Urinary bladder (tissue), 4 donors: Measurements from ENCODE around the gene ATXN2. TPM values are rescaled to one million over a fixed set of nuclear protein-coding genes. Genes with fewer than 3 reads are reported as not detected.
A peak's percentile ranks its signal among the peaks of the same experiment; 100 is the strongest.
"Not testable (repeated sequence)": the region's sequence is repeated elsewhere in the genome, so short reads cannot be mapped to it uniquely, and the experiment has no call there.

Experiments used
- DNase-seq: peaks from one replicate; pipeline ENCODE4 v3.0.0-alpha.2; 2015; ENCODE audit errors: extremely low spot score
- H3K27ac ChIP-seq: one replicate; pipeline ENCODE4 v1.5.1; 2013; ENCODE audit warnings: low read depth, mild to moderate bottlenecking, moderate library complexity
- H3K36me3 ChIP-seq: one replicate; pipeline ENCODE4 v1.6.1; 2013; ENCODE audit warnings: mild to moderate bottlenecking, moderate library complexity; ENCODE audit not compliant: insufficient read depth
- H3K4me1 ChIP-seq: one replicate; pipeline ENCODE4 v1.6.1; 2013; ENCODE audit warnings: mild to moderate bottlenecking, moderate library complexity; ENCODE audit not compliant: insufficient read depth
- H3K4me3 ChIP-seq: one replicate; pipeline ENCODE4 v1.5.1; 2013; ENCODE audit warnings: low read depth, low read length
- WGBS: extraction: QIAGEN DNeasy Blood & Tissue Kit; methylation state at CpG from one replicate; pipeline ENCODE4 v1.1.7; 2013; 5-methylcytosine and 5-hydroxymethylcytosine counted together
- polyA plus RNA-seq: library from polyadenylated mRNA; stranded (reverse); fragments of 200-250 nt; gene quantifications from one replicate; pipeline ENCODE4 v1.2.3, GENCODE V29; 2013
- small RNA-seq: library from RNA; depleted of rRNA; stranded (forward); fragments of <200 nt; gene quantifications from one replicate; pipeline ENCODE3, GENCODE V24; 2014
- total RNA-seq: library from RNA; depleted of rRNA; stranded (reverse); fragments of >200 nt; gene quantifications from one replicate; pipeline ENCODE4 v1.2.3, GENCODE V29; 2014
- donor health status: healthy with polysubstance abuse.
- donor health status: healthy.

The ATXN2 gene
- total and polyA plus RNA-seq, 2 donors: 29.9 to 75.9 TPM

DNA sequence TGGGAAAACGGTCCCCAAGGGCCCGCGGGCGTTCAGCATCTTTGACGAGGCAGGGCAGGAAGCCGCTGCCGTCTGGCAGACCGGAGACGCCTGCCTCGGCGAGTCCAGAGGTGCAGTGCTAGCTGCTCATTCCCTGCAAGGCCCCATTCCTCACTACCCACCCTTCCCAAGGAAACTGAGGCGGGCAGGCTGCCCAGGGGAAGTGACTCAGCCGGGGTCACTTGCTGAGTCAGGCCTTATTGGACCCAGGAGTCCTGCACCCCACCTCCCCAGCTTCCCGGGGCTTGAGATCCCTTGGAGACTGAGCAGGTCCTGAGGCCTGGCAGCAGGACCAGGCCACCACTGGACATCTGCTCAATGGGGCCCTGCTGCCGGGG, 189.7 kb downstream of the ATXN2 start:
- H3K4me1 ChIP-seq: no peaks in the 10 kb centered on the region
- no peak for DNase-seq
- 55% methylated on average over 15 of the region's 15 CpGs for WGBS
- H3K27ac ChIP-seq: peak overlapping the region; percentile 11
- no peak overlapping the region for H3K4me3 ChIP-seq
- H3K36me3 ChIP-seq: no peaks in the 10 kb centered on the region

GRCh38 chr12:111408686-111409402, 190.3 kb downstream of the ATXN2 start:
- Histone ChIP-seq H3K4me3 (no peak overlapping the region), H3K27ac (no peak overlapping the region), H3K36me3 (no peaks in the 10 kb centered on the region), H3K4me1 (no peaks in the 10 kb centered on the region)
- 89% methylated on average over 4 of the region's 4 CpGs for WGBS
- DNase-seq: no peak

- WGBS: 77% methylated on average over 1 of the region's 1 CpG
- Histone ChIP-seq H3K27ac (no peak overlapping the region), H3K4me1 (no peaks in the 10 kb centered on the region), H3K4me3 (no peak overlapping the region), H3K36me3 (no peaks in the 10 kb centered on the region)
- DNase-seq: no peak
Measured at GRCh38 chr12:111408116-111408440, 191.0 kb downstream of the ATXN2 start.

- H3K4me1 ChIP-seq: no peaks in the 10 kb centered on the region
- H3K27ac ChIP-seq: no peak overlapping the region
- peak overlapping the region; percentile 83 for H3K4me3 ChIP-seq
- WGBS: 62% methylated on average over 9 of the region's 9 CpGs
- no peak for DNase-seq
- H3K36me3 ChIP-seq: no peaks in the 10 kb centered on the region
Measured at GRCh38 chr12:111407377-111408115, 191.6 kb downstream of the ATXN2 start.

GRCh38 chr12:111406474-111407376, 192.4 kb downstream of the ATXN2 start:
- Histone ChIP-seq H3K4me3 (peak overlapping the region; percentile 83), H3K36me3 (no peaks in the 10 kb centered on the region), H3K27ac (peak overlapping the region; percentile 31), H3K4me1 (no peaks in the 10 kb centered on the region)
- 17% methylated on average over 34 of the region's 34 CpGs for WGBS
- DNase-seq: no peak

DNA sequence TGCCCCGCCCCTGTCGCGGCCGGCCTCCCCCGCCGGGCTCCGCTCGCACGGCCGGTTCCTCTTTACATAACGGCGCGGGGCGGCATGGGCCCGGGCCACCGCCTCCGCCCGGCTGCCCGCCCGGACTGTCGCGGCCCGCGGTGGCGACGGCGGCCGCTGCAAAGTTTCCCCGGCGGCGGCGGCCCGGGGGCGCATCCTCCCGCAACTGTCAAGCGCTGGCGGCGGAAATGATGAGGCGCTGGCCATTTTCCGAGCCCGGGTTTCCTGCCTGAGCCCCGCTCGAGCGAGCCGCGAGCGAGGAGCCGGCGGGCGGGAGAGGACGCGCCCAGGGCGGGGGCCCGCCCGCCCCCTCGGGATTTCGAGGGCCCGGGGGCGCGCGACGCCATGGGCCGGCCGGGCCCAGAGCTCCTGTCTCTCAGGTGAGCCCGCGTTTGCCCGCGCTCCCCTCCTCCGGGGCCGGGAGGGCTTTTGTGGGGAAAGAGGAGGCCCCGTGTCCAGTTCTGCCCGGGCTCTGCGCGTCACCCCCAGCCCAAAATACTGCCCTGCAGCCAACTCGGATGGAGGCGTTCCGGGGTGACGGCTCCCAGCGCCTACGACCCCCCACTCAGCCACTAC, 193.1 kb downstream of the ATXN2 start, which contains the start of gene SH2B3:
Gene SH2B3, plus strand, starts transcription at position 65 of the 615 bp plus-strand sequence. CDS start 12,223 bp downstream, outside the sequence.
- peak within 1 kb of the TSS; percentile 83 for H3K4me3 ChIP-seq
- WGBS: under 1% methylated on average over 80 of the region's 80 CpGs
- no peaks in the 10 kb centered on the region for H3K36me3 ChIP-seq
- peak within 1 kb of the TSS; percentile 31 for H3K27ac ChIP-seq
- DNase-seq: no peak
- H3K4me1 ChIP-seq: no peaks in the 10 kb centered on the region

DNA sequence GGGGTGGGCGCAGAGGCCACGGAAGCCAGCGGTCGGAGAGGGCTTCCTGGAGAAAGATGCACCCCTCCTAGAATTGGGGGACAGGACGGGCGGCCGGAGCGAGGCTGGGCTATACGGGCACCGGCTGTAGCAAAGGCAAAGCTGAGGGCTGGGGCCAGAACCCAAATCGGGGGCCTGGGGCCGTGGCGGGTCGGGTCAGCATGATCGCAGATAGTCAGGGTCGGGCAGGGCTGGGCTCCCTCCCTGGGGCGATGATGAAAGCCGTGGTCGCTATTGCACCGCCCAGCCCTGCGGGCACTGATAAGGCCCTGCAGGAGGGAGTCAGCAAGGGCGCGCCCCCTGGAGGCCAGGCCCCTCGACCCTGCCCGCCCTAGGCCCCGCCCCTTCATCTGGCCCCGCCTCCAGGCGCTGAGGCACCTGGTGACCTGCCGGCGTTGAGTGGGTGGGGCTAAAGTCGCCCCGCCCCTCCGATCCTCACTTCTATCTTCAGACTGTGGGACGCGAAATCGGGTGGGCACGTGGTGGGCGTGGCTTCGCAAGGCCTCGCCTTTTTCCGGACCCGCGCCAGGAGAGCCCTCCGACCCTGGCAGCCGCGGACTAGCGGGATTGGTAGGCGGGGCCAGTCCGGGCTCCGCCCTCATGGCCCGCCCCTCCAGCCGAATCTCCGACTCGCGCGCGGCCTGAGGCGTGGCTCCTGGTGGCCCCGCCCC, 193.8 kb downstream of the ATXN2 start:
- under 1% methylated on average over 59 of the region's 59 CpGs for WGBS
- Histone ChIP-seq H3K27ac (no peak overlapping the region), H3K4me1 (no peaks in the 10 kb centered on the region), H3K36me3 (no peaks in the 10 kb centered on the region), H3K4me3 (peak overlapping the region; percentile 83)
- DNase-seq: peak; percentile 59

- peak overlapping the region; percentile 83 for H3K4me3 ChIP-seq
- no peaks in the 10 kb centered on the region for H3K36me3 ChIP-seq
- 43% methylated on average over 21 of the region's 21 CpGs for WGBS
- no peak for DNase-seq
- H3K27ac ChIP-seq: no peak overlapping the region
- no peaks in the 10 kb centered on the region for H3K4me1 ChIP-seq
Measured at GRCh38 chr12:111404362-111405148, 194.6 kb downstream of the ATXN2 start.

- H3K27ac ChIP-seq, H3K4me1 ChIP-seq, H3K4me3 ChIP-seq, DNase-seq, H3K36me3 ChIP-seq: not testable (repeated sequence)
- 86% methylated on average over 9 of the region's 9 CpGs for WGBS
Measured at GRCh38 chr12:111402490-111402824, 196.7 kb downstream of the ATXN2 start.

Small RNA genes lying within 50 kb of the gene (small RNA-seq; reads per million reads assigned to genes)
- gene RF00066: not detected

Other genes starting within 250 kb of the ATXN2 start
- 2.5 TPM for gene PHETA1, start 230.2 kb downstream of the ATXN2 start, total RNA-seq
- 9.8 TPM for gene PHETA1, start 230.2 kb downstream of the ATXN2 start, polyA plus RNA-seq
- gene SH2B3, start 193.4 kb downstream of the ATXN2 start, total RNA-seq: 15.3 TPM
- gene SH2B3, start 193.4 kb downstream of the ATXN2 start, polyA plus RNA-seq: 12.8 TPM
- 18.8 TPM for gene BRAP, start 86.6 kb upstream of the ATXN2 start, total RNA-seq
- 10.6 TPM for gene BRAP, start 86.6 kb upstream of the ATXN2 start, polyA plus RNA-seq
- gene ACAD10, start 86.7 kb upstream of the ATXN2 start, total RNA-seq: 27.5 TPM
- gene ACAD10, start 86.7 kb upstream of the ATXN2 start, polyA plus RNA-seq: 16.4 TPM
- 13.0 TPM for gene ALDH2, start 167.6 kb upstream of the ATXN2 start, total RNA-seq
- 219 TPM for gene ALDH2, start 167.6 kb upstream of the ATXN2 start, polyA plus RNA-seq
- 37.0 TPM for gene MAPKAPK5, start 242.9 kb upstream of the ATXN2 start, total RNA-seq
- gene MAPKAPK5, start 242.9 kb upstream of the ATXN2 start, polyA plus RNA-seq: 26.2 TPM